GM19328 (cell line): ENCODE measurements around the gene RHBDL3.

Experiments used
- ATAC-seq: cut with Tn5 transposase; IDR thresholded peaks from one replicate; pipeline ENCODE4 v1.9.1; 2021; ENCODE audit warnings: mild to moderate bottlenecking, moderate library complexity; ENCODE audit not compliant: unreplicated experiment

The RHBDL3 gene

GRCh38 chr17:32355649-32356377 is 90.2 kb downstream of the RHBDL3 start:
- no peak for ATAC-seq

DNA sequence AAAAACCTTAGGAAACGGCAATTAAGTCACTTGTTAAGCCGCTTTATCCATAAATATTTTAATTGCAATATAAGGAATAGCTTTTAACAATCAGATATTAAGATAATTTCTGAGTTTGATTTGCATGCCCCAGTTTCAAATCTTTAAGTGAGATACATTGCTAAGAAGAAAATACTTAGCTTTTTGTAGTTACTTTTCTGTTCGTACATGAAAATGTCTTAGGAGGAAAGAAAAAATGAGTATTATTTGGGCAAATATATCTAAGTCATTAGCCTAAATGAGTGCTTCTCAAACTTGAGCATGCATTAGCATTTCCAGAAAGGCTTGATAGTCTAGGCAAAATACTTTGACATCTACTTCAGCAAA is 90.7 kb downstream of the RHBDL3 start:
- ATAC-seq, result no peak

DNA sequence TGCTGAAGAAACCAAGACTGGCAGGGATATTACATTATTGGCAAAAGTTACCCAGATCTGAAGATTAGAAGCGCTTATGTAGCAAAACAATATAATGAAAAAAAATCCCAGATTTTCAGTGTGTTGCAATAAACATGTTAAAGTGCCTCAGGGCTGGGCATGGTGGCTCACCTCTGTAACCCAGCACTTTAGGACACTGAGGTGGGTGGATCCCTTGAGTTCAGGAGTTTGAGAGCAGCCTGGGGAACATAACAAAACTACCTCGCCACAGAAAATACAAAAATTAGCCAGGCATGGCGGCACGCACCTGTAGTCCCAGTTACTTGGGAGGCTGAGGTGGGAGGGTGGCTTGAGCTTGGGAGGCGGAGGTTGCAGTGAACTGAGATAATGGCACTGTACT is 91.1 kb downstream of the RHBDL3 start:
- no peak for ATAC-seq

DNA sequence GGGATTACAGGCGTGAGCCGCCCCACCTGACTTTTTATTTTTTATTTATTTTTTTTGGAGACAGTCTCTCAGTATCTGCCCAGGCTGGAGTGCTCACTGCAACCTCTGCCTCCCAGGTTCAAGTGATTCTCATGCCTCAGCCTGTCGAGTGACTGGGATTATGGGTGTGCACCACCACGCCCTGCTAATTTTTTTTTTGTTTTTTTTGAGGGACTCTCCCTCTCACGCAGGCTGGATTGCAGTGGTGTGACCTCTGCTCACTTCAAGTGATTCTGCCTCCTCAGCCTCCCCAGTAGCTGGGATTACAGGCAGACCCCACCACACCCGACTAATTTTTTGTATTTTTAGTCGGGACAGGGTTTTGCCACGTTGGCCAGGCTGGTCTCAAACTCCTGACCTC is 92.0 kb downstream of the RHBDL3 start:
- ATAC-seq, result no peak

DNA sequence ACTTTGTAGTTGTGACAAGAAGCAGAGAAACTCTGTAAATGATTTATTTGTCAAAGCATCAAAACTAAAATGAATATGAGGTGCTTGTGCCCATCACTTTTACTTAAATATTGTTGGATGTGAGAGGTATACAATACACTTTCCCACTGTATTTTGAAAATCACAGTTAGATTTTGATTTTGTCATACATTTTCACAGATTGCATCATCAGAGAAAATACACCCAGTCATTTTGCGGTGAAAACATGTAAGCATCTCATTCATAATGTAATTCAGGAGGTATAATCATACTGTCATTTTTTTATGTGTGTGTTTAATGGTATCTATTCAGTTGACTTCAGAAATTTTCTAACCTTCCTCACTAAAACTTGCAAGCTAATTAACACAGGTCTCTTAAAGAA is 95.6 kb downstream of the RHBDL3 start:
- ATAC-seq, result no peak

DNA sequence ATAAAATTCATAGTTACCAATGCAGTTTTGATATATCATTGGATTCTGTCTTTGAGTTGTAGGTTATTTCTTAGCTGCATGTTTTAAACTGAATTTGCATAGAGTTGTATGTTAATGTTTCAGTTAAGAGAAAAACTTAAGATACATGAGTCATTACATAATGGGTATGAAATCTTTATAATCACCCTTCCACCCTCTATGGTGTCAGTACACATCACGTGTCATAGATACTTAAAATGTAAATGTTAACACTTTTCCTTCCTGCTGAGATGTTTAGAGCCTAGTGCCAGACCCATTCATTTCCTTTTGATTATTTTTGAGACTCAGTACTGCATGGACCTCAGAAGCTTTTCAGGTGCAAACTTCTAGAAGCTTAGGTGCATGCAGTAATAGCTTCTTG is 104.8 kb downstream of the RHBDL3 start:
- no peak for ATAC-seq
